Stimulated activated CD4-positive, alpha-beta T cell treated with anti-CD3 and anti-CD28 coated beads, Interleukin-2, amount 100 ng/mL, for 48 hours (primary cell): Measurements from ENCODE around the gene ATP6V0A1.

Experiments
- DNase-seq, 2 donors: peaks; one replicate each; pipeline ENCODE4 v3.0.0-alpha.2; 2020

ATP6V0A1 gene

GRCh38 chr17:42563950-42564349 is 105.3 kb downstream of the ATP6V0A1 start:
- no peak for DNase-seq

GRCh38 chr17:42564815-42565522 is 106.3 kb downstream of the ATP6V0A1 start:
- DNase-seq: no peak

- DNase-seq: no peak
Observed at GRCh38 chr17:42565523-42566214, 107.0 kb downstream of the ATP6V0A1 start.

- DNase-seq: no peak
Observed at GRCh38 chr17:42566215-42566882, 107.7 kb downstream of the ATP6V0A1 start.

GRCh38 chr17:42566883-42567573 is 108.3 kb downstream of the ATP6V0A1 start, which contains the start of gene MLX:
MLX (plus strand) TSS chr17:42567100; CDS start chr17:42567125, 25 bp downstream.
- peak; percentile 89 to 92 for DNase-seq

GRCh38 chr17:42568341-42569111 is 109.8 kb downstream of the ATP6V0A1 start:
- DNase-seq: no peak

GRCh38 chr17:42571435-42572225 is 113.0 kb downstream of the ATP6V0A1 start:
- DNase-seq: no peak
